ACC112 (cell line): ENCODE results near the gene UST.

ENCODE experiments used
- H2AFZ ChIP-seq: fragments of 200-600 bp; sonication (generic); one replicate; pipeline ENCODE4 v1.6.0; 2017; ENCODE audit warnings: antibody characterized with exemption, low read length; ENCODE audit not compliant: unreplicated experiment
- H3K27ac ChIP-seq: fragments of 200-600 bp; sonication (generic); 2 replicates; pipeline ENCODE4 v1.5.1; 2014; ENCODE audit warnings: low read depth, mild to moderate bottlenecking, antibody characterized with exemption, low read length, moderate library complexity
- H3K27me3 ChIP-seq: fragments of 200-600 bp; sonication (generic); 2 replicates; pipeline ENCODE4 v1.6.1; 2014; ENCODE audit warnings: mild to moderate bottlenecking, antibody characterized with exemption, low read length, moderate library complexity, mixed read lengths; ENCODE audit not compliant: insufficient read depth
- H3K36me3 ChIP-seq: fragments of 200-600 bp; sonication (generic); 2 replicates; pipeline ENCODE4 v1.6.1; 2016; ENCODE audit warnings: mild to moderate bottlenecking, antibody characterized with exemption, low read length, moderate library complexity, mixed read lengths; ENCODE audit not compliant: insufficient read depth
- H3K4me1 ChIP-seq: fragments of 200-600 bp; sonication (generic); one replicate; pipeline ENCODE4 v1.6.1; 2016; ENCODE audit warnings: low read length, mixed read lengths; ENCODE audit not compliant: insufficient read depth, unreplicated experiment, control insufficient read depth
- H3K4me3 ChIP-seq: fragments of 200-600 bp; sonication (generic); 2 replicates; pipeline ENCODE4 v1.5.1; 2014; ENCODE audit warnings: mild to moderate bottlenecking, low read depth, low read length
- H3K79me2 ChIP-seq: fragments of 200-600 bp; sonication (generic); one replicate; pipeline ENCODE4 v1.6.0; 2016; ENCODE audit warnings: low read length; ENCODE audit not compliant: control insufficient read depth, unreplicated experiment, insufficient read depth

UST gene

DNA sequence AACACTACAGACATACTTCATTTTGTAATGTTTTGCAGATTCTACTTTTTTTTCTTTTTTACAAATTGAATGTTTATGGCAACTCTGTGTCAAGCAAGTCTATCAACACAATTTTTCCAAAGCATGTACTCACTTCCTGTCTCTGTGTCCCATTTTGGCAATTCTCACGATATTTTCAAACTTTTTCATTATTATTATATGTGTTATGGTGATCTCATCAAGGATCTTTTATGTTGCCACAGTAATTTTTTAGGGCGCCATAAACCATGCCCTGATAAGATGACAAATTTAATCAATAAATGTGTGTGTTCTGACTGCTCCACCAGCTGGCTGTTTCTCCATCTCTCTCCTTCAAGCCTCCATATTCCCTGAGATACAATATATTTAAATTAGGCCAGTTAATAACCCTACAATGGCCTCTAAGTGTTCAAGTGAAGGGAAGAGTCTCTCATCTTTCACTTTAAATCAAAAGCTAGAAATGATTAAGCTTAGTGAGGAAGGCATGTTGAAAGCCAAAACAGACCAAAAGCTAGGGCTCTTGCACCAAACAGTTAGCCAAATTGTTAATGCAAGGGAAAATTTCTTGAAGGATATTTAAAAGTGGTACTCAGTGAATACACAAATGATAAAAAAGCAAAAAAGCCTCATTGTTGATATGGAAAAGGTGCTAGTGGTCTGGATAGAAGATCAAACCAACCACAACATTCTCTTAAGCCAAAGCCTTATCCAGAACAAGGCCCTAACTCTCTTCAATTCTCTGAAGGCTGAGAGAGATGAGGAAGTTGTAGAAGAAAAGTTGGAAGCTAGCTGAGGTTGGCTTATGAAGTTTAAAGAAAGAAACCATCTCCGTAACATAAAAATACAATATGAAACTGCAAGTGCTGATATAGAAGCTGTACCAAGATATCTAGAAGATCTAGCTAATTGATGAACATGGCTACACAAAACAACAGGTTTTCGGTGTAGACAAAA, 376.3 kb downstream of the UST start:
- Histone ChIP-seq H3K4me3 (no peak overlapping the region), H3K4me1 (peaks cover 17% of the 10 kb centered on the region), H3K79me2 (no peaks in the 10 kb centered on the region), H3K36me3 (no peaks in the 10 kb centered on the region), H3K27me3 (no peaks in the 10 kb centered on the region), H3K27ac (no peak overlapping the region), H2AFZ (no peak overlapping the region)

DNA sequence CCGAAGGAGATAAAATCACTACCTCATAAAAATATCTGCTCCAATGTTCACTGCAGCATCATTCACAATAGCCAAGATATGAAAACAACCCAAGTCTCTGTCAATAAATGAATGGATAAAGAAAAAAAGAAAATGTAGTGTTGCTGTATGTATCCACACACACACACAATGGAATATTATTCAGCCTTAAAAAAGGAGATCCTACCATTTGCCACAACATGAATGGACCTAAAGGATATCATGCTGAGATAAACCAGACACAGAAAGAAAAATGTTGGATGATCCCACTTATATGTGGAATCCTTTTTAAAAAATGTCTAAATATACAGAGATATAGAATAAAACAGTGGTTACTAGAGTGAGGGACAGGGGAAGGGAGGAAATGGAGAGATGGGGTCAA, 378.5 kb downstream of the UST start:
- Histone ChIP-seq H3K27ac (no peak overlapping the region), H3K79me2 (no peaks in the 10 kb centered on the region), H2AFZ (no peak overlapping the region), H3K27me3 (no peaks in the 10 kb centered on the region), H3K36me3 (no peaks in the 10 kb centered on the region), H3K4me1 (peaks cover 24% of the 10 kb centered on the region), H3K4me3 (no peak overlapping the region)
